HEK293 (cell line): Measurements from ENCODE around the gene GALE.

Source experiments
- ATF2 ChIP-seq: fragments of 450-650 bp; formaldehyde crosslinking; IDR thresholded peaks from 2 replicates; pipeline ENCODE4 v1.5.1; 2016; ENCODE audit warnings: missing biosample characterization, missing genetic modification characterization, low read depth
- BCL6B ChIP-seq: fragments of 450-650 bp; formaldehyde crosslinking; IDR thresholded peaks from 2 replicates; pipeline ENCODE4 v1.5.1; 2017; ENCODE audit warnings: missing biosample characterization, missing genetic modification characterization
- CTCF ChIP-seq: fragments of 450-650 bp; formaldehyde crosslinking; IDR thresholded peaks from 2 replicates; pipeline ENCODE4 v1.5.1; 2016; ENCODE audit warnings: missing biosample characterization, missing genetic modification characterization
- IKZF3 ChIP-seq: fragments of 450-650 bp; IDR thresholded peaks from 2 replicates; pipeline ENCODE4 v1.5.0; 2018; ENCODE audit warnings: missing biosample characterization, mild to moderate bottlenecking, missing genetic modification characterization, moderate library complexity
- PRDM10 ChIP-seq: fragments of 450-650 bp; formaldehyde crosslinking; IDR thresholded peaks from 2 replicates; pipeline ENCODE4 v1.5.1; 2016; ENCODE audit warnings: missing biosample characterization, missing genetic modification characterization
- PRDM6 ChIP-seq: fragments of 450-650 bp; formaldehyde crosslinking; IDR thresholded peaks from 2 replicates; pipeline ENCODE4 v1.5.1; 2017; ENCODE audit warnings: missing biosample characterization, missing genetic modification characterization
- WT1 ChIP-seq: fragments of 450-650 bp; formaldehyde crosslinking; IDR thresholded peaks from 2 replicates; pipeline ENCODE4 v1.5.1; 2016; ENCODE audit warnings: missing biosample characterization, missing genetic modification characterization
- YY1 ChIP-seq: fragments of 450-650 bp; formaldehyde crosslinking; IDR thresholded peaks from 2 replicates; pipeline ENCODE4 v1.5.1; 2018; ENCODE audit warnings: missing biosample characterization, missing genetic modification characterization
- ZBTB21 ChIP-seq: fragments of 450-650 bp; formaldehyde crosslinking; IDR thresholded peaks from 2 replicates; pipeline ENCODE4 v1.5.1; 2017; ENCODE audit warnings: missing biosample characterization, missing genetic modification characterization
- ZNF10 ChIP-seq: fragments of 450-650 bp; formaldehyde crosslinking; IDR thresholded peaks from 2 replicates; pipeline ENCODE4 v1.5.1; 2017; ENCODE audit warnings: missing biosample characterization, missing genetic modification characterization
- ZNF121 ChIP-seq: fragments of 450-650 bp; formaldehyde crosslinking; IDR thresholded peaks from 2 replicates; pipeline ENCODE4 v1.5.1; 2016; ENCODE audit warnings: missing biosample characterization, missing genetic modification characterization
- ZNF529 ChIP-seq: fragments of 450-650 bp; formaldehyde crosslinking; IDR thresholded peaks from 2 replicates; pipeline ENCODE4 v1.5.1; 2017; ENCODE audit warnings: missing genetic modification characterization, missing biosample characterization; ENCODE audit not compliant: insufficient replicate concordance
- ZNF558 ChIP-seq: fragments of 450-650 bp; formaldehyde crosslinking; IDR thresholded peaks from 2 replicates; pipeline ENCODE4 v1.5.1; 2016; ENCODE audit warnings: missing biosample characterization, missing genetic modification characterization
- ZSCAN4 ChIP-seq: fragments of 450-650 bp; formaldehyde crosslinking; IDR thresholded peaks from 2 replicates; pipeline ENCODE4 v1.5.1; 2017; ENCODE audit warnings: missing biosample characterization, missing genetic modification characterization

- TF ChIP-seq WT1 (no peak), PRDM10 (tag by site-specific recombination) (no peak), YY1 (tag by site-specific recombination) (no peak), ZNF121 (no peak), BCL6B (no peak), ATF2 (tag by site-specific recombination) (no peak), CTCF (peak; percentile 38; the same call in 1 of the 2 replicates), ZNF10 (tag by site-specific recombination) (no peak), ZNF558 (tag by site-specific recombination) (no peak), ZSCAN4 (tag by site-specific recombination) (no peak), IKZF3 (tag by site-specific recombination) (no peak), PRDM6 (tag by site-specific recombination) (no peak), ZBTB21 (no peak), ZNF529 (no peak)
These were observed 3.8 kb upstream of the GALE start for GRCh38 chr1:23804183-23804835.
